ENCODE measurements around the gene C21orf91.

The C21orf91 gene

DNA sequence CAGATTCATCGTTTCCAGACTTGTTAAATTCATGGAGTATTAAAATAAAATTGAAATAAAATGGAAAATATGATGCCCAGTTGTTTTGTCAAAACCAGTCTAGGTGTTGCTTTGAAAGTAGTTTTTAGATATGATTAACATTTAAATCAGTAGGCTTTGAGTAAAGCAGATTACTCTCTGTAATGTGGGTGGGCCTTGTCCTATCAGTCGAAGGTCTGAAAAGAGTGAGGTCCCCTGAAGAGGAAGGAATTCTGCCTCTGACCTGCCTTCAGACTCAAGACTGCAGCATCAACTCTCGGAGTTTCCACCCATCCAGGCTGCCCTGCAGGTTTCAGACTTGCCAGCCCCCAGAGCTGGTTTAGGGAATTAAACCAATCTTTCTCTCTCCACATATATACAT lies 36.2 kb downstream of the C21orf91 start:
- TF ChIP-seq, protein P1, sequence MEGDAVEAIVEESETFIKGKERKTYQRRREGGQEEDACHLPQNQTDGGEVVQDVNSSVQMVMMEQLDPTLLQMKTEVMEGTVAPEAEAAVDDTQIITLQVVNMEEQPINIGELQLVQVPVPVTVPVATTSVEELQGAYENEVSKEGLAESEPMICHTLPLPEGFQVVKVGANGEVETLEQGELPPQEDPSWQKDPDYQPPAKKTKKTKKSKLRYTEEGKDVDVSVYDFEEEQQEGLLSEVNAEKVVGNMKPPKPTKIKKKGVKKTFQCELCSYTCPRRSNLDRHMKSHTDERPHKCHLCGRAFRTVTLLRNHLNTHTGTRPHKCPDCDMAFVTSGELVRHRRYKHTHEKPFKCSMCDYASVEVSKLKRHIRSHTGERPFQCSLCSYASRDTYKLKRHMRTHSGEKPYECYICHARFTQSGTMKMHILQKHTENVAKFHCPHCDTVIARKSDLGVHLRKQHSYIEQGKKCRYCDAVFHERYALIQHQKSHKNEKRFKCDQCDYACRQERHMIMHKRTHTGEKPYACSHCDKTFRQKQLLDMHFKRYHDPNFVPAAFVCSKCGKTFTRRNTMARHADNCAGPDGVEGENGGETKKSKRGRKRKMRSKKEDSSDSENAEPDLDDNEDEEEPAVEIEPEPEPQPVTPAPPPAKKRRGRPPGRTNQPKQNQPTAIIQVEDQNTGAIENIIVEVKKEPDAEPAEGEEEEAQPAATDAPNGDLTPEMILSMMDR (IDR thresholded peaks at IDR 0.05; ENCODE audit: insufficient read depth, low read length, missing control alignments) = no peak
- ChIA-PET POLR2A (no interaction called here), CTCF (interaction anchor here (2.8 kb wide), 1 partner anchor 142 kb away, joined by 9 read pairs; no protein-coding TSS in a partner anchor)
- H3K4me3 ChIP-seq (ENCODE audit: low read depth, low read length) = no peak overlapping the region
- DNase-seq (ENCODE audit: low read depth, low spot score) = no peak

DNA sequence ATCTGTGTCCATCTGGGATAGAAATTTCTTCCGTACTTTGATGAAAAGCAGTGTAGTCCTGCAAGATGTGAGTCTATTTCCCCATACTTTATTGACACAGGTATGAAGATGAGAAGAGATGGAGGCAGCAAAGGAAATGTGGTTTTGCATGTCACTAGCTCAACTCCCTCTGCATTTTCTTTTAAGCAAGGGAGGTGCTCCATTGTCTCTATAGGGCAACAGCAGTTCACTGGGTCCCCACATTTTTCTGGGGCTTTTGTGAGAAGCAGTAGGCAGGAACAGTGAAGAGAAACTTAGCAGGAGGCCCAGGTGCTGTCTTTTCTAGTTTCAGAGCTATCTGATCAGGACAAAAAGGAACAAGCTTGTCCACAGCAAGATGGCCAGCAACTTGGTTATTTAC lies 37.1 kb downstream of the C21orf91 start:
- TF ChIP-seq, protein P1 (IDR thresholded peaks at IDR 0.05; ENCODE audit: insufficient read depth, low read length, missing control alignments) = no peak
- no peak for DNase-seq (ENCODE audit: low read depth, low spot score)
- POLR2A ChIA-PET = no interaction called here
- CTCF ChIA-PET = interaction anchor here (2.8 kb wide), 1 partner anchor 143 kb away, joined by 9 read pairs; no protein-coding TSS in a partner anchor
- H3K4me3 ChIP-seq (ENCODE audit: low read depth, low read length) = no peak overlapping the region

DNA sequence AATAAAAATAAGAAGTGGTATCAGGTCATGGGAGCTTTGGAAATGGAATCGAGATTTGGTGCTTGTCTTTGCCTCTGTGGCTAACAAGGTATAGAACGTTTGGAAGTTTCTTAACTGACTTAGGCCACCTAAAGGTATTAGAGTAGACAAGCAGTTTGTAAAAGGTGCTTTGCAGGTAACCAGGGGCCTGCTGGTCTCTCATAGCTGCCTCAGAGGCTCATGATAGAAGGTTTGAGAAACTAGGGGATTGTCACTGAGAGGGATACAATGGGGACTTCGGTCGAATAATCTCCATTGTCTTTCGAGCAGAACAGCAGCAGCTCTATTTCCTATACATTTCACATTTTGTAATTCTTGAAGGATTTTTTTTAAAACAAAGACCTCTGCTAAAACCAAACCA lies 37.6 kb downstream of the C21orf91 start:
- POLR2A ChIA-PET = interaction anchor here (0.7 kb wide), 1 partner anchor 123 kb away, joined by 3 read pairs; no protein-coding TSS in a partner anchor
- DNase-seq (ENCODE audit: low read depth, low spot score) = no peak
- CTCF ChIA-PET = no interaction called here
- H3K4me3 ChIP-seq (ENCODE audit: low read depth, low read length) = no peak overlapping the region
- TF ChIP-seq, protein P1 (IDR thresholded peaks at IDR 0.05; ENCODE audit: insufficient read depth, low read length, missing control alignments) = no peak

DNA sequence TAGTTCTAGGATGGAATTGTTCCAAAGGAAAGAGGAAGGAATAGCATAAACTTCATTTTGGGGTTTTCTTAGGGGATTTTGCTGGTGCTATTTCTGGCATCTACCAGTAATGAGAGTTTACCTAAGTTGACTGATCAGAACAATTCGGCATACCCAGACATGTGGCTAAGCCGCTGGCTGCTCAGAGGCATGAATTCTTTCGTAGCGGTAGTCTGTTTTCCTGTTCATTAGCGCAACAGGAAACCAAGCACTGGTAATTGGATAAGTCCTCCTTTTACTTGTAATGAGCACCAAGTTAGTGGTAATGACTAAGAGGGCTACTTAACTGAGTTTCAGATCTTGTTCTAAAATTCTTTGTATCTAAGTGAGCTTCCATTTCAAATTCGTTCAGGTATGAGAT lies 38.6 kb downstream of the C21orf91 start:
- H3K4me3 ChIP-seq (ENCODE audit: low read depth, low read length) = no peak overlapping the region
- CTCF ChIA-PET = no interaction called here
- TF ChIP-seq, protein P1 (IDR thresholded peaks at IDR 0.05; ENCODE audit: insufficient read depth, low read length, missing control alignments) = no peak
- POLR2A ChIA-PET = no interaction called here
- DNase-seq (ENCODE audit: low read depth, low spot score) = no peak

DNA sequence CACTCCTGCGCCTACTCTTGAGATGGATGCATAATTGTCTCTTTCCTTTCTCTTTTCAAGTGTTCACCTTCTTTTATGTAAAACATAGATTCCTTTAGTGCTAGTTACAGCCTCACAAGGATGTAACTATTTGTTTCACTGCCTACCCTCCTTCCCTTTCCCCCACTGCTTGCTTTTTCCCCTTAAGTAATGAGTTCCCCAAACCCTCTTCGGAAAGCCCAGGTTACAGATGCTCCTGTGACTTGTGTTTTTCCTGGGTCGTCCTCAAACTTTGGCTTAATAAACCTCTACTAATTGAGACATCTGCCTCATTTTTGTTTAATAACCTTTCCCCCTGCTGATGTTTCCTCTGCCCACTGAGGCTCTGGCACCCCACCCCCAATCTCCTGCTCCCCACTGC lies 39.2 kb downstream of the C21orf91 start:
- CTCF ChIA-PET = no interaction called here
- TF ChIP-seq, protein P1 (IDR thresholded peaks at IDR 0.05; ENCODE audit: insufficient read depth, low read length, missing control alignments) = no peak
- H3K4me3 ChIP-seq (ENCODE audit: low read depth, low read length) = no peak overlapping the region
- POLR2A ChIA-PET = no interaction called here
- no peak for DNase-seq (ENCODE audit: low read depth, low spot score)

DNA sequence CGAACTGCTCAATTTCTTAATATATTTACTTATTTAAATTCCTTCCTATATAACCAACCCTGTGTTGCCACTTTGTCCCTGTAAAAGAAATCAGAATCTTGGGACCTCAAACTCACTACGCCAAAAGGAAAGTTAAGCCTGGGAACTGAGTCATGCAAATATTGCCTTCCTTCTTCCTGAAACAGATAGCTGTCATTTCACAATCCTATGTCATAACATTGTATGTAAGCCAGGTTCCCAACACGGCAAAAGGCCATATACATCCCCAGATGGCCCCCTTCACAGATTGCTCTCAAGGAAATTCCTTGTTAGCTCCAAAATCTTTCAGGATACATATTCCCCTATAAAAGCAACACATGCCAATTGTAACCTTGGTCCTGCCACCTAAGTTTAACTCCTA lies 39.7 kb downstream of the C21orf91 start:
- no peak overlapping the region for H3K4me3 ChIP-seq (ENCODE audit: low read depth, low read length)
- TF ChIP-seq, protein P1 (IDR thresholded peaks at IDR 0.05; ENCODE audit: insufficient read depth, low read length, missing control alignments) = no peak
- ChIA-PET POLR2A (no interaction called here), CTCF (no interaction called here)
- DNase-seq (ENCODE audit: low read depth, low spot score) = no peak
